VCaP (cell line): ENCODE results near the gene UGT1A8.

ENCODE experiments used
- H3K27ac ChIP-seq: fragments of 450-650 bp; 2 replicates; pipeline ENCODE4 v1.5.1; 2017
- TF ChIP-seq, protein P1 (sequence below): fragments of 450-650 bp; conservative IDR thresholded peaks from 2 replicates; pipeline ENCODE4 v1.5.1; 2017; ENCODE audit warnings: mild to moderate bottlenecking, moderate library complexity

The UGT1A8 gene

DNA sequence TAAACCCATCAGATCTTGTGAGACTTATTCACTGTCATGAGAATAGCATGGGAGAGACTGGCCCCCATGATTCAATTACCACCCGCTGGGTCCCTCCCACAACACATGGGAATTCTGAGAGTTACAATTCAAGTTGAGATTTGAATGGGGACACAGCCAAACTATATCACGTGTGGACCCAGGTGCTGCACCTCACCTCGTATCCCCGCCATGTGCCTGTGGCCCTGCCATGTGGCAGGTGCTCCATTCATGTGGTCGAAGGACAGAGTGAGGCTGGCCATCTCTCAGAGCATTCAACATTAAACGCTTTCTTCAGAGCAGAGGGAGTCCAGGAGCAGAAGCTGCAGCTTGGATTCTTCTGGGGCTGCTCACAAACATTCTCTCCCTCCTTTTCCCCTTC lies 193.0 kb downstream of the UGT1A8 start:
- TF ChIP-seq, protein P1, sequence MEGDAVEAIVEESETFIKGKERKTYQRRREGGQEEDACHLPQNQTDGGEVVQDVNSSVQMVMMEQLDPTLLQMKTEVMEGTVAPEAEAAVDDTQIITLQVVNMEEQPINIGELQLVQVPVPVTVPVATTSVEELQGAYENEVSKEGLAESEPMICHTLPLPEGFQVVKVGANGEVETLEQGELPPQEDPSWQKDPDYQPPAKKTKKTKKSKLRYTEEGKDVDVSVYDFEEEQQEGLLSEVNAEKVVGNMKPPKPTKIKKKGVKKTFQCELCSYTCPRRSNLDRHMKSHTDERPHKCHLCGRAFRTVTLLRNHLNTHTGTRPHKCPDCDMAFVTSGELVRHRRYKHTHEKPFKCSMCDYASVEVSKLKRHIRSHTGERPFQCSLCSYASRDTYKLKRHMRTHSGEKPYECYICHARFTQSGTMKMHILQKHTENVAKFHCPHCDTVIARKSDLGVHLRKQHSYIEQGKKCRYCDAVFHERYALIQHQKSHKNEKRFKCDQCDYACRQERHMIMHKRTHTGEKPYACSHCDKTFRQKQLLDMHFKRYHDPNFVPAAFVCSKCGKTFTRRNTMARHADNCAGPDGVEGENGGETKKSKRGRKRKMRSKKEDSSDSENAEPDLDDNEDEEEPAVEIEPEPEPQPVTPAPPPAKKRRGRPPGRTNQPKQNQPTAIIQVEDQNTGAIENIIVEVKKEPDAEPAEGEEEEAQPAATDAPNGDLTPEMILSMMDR: no peak
- no peak overlapping the region for H3K27ac ChIP-seq

DNA sequence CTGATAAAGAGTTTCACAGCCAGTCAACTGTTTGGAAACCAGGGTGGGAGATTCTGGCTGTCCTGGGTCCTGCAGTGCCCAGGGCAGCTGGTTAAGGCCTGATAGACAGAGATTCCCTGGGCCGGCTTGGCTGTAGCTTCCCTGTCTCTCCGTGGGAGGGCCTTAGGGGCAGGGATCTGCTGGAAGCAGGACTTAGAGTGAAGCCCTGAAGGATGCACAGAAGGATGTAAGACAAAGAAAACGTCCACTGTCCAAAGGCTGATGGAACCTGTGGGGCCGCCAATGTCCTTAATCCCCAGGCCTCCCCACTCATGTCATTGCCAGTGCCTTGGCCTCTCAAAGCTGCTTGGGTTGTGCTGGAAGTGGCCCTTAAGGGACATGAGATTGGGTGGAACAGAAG lies 193.7 kb downstream of the UGT1A8 start:
- TF ChIP-seq, protein P1: no peak
- H3K27ac ChIP-seq: no peak overlapping the region

DNA sequence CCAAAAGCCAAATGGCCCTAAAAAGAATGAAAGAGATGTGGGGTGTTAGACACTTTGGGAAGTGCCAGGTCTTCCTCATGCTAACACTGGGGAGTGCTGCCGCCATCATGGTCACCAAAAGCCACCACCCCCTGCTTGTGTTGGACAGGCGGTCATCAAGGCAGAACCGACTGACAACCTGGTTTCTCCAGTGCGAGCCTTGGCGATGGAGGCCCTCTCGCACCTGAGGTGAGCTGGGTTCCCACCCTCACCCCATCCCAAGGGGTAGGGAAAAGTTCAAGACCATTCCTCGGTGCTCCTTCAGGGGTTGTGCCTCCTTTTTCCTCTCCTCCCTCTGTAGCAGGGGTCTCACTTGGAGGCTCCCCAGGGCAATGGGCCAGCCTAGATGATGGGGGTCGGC lies 194.3 kb downstream of the UGT1A8 start:
- no peak overlapping the region for H3K27ac ChIP-seq
- TF ChIP-seq, protein P1: no peak

DNA sequence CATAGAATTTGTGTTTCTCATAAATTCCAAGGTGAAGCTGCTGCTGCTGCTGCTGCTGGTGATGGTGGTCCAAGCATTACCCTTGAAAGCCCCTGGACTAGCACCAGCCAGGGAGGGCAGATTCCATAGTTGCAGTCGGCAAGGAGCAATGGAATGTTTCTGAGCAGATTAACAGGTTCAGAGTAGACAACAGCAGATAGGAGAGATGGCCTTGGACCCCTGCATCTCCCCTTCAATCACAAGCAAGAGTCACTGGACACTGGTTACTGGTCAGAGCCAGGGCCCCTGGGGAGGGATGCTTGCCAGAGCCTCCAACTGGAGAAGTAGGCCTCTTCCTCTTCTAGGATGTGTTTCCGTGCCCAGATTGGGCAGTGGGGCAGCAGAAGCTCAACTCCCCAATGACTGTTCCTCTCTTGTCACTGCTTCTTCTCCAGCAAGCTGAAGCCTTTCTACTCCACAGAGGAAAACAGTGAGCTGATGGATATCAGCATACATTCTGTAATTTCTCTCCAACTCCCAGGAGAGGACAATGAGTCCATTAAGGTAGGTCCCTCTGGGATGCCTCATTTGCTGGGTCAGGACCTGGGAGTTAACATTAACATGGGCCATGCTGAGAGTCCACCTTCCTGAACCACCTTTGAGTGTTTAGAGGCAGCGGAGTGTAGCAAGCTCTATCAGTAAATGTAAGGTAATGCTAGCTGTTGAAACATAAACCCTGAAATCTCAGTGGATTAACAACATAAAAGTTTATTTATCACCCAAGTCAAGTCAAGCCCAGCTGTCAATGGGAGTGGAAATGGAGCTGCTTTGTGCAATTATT lies 196.0 kb downstream of the UGT1A8 start:
- no peak overlapping the region for H3K27ac ChIP-seq
- TF ChIP-seq, protein P1: no peak

DNA sequence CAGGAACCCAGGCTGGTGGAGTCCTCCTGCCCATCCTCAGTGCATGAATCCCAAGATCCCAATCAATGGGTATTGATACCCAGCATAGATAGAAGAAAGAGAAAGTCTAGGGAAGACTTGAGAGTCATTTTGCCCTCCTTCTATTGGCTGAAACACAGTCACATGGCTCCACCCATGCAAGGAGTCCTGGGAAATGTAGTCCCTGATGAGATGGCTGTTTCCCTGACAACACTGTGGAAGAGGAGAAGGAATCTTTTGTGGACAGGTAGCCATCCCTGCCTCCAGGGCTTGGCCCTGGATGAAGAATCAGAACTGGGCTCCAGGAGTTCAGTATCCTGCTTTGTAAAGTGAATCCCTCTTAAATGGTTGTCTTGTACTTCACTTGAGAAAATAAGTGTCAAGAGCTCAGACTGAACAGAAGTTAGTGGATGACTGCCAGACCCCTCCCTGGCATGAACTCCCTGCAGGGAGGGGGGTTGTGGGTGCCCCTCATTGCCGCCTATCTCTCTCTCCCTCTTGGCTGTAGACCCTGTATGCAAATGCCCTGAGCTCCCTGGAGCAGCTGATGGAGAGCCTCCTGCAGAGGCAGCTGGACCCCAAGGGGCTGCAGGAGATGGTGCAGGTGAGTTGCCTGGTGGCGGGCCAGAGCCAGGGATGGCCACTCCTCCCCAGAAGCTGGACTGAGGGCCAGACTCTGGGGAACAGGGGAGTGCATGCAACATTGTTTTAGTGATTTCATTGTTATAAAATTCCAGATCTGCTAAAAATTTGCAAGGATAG lies 196.8 kb downstream of the UGT1A8 start:
- TF ChIP-seq, protein P1: no peak
- H3K27ac ChIP-seq: peak overlapping the region; percentile 29

GRCh38 chr2:233815861-233816260 lies 198.4 kb downstream of the UGT1A8 start:
- no peak overlapping the region for H3K27ac ChIP-seq

GRCh38 chr2:233816334-233816733 lies 198.9 kb downstream of the UGT1A8 start:
- no peak overlapping the region for H3K27ac ChIP-seq
- TF ChIP-seq, protein P1: no peak

More at GRCh38 chr2:233815861-233816260, 198.4 kb downstream of the UGT1A8 start:
- TF ChIP-seq, protein P1: no peak
